GM06990 (cell line): ENCODE measurements around the gene ADA.
"Not testable (repeated sequence)": the region's sequence is repeated elsewhere in the genome, so short reads cannot be mapped to it uniquely, and the experiment has no call there.

Experiments used
- DNase-seq: peaks from one replicate; pipeline ENCODE4 v3.0.0-alpha.2; 2011; ENCODE audit not compliant: insufficient read length; ENCODE audit errors: extremely low read depth
- H3K27me3 ChIP-seq: replicated peaks from 2 replicates; pipeline ENCODE4 v1.6.0; 2011; ENCODE audit warnings: low read length; ENCODE audit not compliant: control insufficient read depth, insufficient read depth
- H3K36me3 ChIP-seq: 2 replicates; pipeline ENCODE4 v1.5.1; 2011; ENCODE audit warnings: low read length; ENCODE audit not compliant: control insufficient read depth, insufficient read depth
- H3K4me3 ChIP-seq: replicated peaks from 2 replicates; pipeline ENCODE4 v1.5.1; 2011; ENCODE audit warnings: low read depth, mild to moderate bottlenecking, control low read depth, low read length
- TF ChIP-seq, protein P1 (sequence below): IDR thresholded peaks from 2 replicates; pipeline ENCODE4 v1.5.1; 2011; ENCODE audit warnings: low read length, control low read depth, mild to moderate bottlenecking, inconsistent platforms; ENCODE audit not compliant: insufficient read depth, poor library complexity, severe bottlenecking

The ADA gene

DNA sequence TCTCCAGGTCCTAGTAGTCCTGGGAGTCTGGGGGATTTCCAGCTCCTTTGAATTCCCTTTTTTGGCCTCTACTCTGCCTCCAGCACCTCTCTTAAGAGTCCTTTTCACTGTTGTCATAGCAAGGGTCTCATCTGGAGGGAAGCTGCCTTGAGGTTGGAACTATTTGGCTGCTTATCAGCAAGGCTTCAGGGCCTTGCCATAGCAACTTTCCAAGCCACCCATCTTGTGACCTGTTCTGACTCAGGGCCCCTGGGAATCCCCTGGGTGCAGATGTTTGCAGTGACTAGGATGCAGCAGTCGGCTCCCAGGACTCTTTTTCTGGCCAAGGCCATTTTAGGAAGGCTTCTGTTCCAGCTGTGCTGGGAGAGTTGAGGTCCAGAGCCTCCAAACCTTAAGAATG, 56.8 kb downstream of the ADA start:
- TF ChIP-seq, protein P1, sequence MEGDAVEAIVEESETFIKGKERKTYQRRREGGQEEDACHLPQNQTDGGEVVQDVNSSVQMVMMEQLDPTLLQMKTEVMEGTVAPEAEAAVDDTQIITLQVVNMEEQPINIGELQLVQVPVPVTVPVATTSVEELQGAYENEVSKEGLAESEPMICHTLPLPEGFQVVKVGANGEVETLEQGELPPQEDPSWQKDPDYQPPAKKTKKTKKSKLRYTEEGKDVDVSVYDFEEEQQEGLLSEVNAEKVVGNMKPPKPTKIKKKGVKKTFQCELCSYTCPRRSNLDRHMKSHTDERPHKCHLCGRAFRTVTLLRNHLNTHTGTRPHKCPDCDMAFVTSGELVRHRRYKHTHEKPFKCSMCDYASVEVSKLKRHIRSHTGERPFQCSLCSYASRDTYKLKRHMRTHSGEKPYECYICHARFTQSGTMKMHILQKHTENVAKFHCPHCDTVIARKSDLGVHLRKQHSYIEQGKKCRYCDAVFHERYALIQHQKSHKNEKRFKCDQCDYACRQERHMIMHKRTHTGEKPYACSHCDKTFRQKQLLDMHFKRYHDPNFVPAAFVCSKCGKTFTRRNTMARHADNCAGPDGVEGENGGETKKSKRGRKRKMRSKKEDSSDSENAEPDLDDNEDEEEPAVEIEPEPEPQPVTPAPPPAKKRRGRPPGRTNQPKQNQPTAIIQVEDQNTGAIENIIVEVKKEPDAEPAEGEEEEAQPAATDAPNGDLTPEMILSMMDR = no peak
- no peaks in the 10 kb centered on the region; the same call in 1 of the 2 replicates for H3K36me3 ChIP-seq
- no peaks in the 10 kb centered on the region for H3K27me3 ChIP-seq
- H3K4me3 ChIP-seq = no peak overlapping the region
- no peak for DNase-seq

DNA sequence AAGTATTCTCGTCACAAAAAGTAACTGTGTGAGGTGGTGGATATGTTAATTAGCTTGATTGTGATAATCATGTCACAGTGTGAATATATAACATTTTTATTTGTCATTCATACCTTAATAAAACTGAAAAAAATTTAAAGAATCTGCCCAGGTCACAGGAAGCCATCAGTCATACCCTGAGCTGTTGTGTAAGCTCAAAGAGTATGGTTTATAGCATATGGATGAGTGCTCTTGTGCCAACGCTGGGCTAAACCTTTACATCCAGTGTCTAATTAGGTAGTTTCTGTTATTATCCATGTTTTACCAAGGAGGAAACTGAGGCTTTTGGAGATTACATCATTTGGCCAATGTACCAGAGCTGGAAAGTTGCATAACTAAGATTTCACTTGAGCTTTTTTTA, 57.7 kb downstream of the ADA start:
- Histone ChIP-seq H3K4me3 (no peak overlapping the region), H3K27me3 (no peaks in the 10 kb centered on the region), H3K36me3 (no peaks in the 10 kb centered on the region; the same call in 1 of the 2 replicates)
- TF ChIP-seq, protein P1 = no peak
- DNase-seq = no peak

DNA sequence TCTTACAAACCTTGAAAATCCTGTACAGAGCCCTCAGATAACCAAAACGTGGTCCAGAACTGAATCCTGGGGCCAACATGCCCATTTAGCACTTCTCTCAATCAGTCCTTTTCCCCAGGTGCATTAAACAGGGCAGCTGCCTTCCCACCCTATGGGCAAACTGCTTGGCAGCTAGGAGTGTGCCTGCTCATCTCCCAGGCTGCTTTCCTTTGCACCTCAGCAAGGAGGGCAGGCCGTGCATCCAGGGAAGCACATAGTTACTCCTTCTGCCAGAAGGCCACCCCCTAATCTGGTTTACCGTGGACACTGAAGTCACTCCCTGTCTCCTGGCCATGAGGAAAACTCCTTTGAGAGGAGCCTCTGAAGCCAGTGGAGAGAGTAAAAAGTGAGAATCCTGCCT, 59.1 kb downstream of the ADA start:
- Histone ChIP-seq H3K4me3 (no peak overlapping the region), H3K36me3 (no peaks in the 10 kb centered on the region; the same call in 1 of the 2 replicates), H3K27me3 (no peaks in the 10 kb centered on the region)
- TF ChIP-seq, protein P1 = no peak
- DNase-seq = no peak

DNA sequence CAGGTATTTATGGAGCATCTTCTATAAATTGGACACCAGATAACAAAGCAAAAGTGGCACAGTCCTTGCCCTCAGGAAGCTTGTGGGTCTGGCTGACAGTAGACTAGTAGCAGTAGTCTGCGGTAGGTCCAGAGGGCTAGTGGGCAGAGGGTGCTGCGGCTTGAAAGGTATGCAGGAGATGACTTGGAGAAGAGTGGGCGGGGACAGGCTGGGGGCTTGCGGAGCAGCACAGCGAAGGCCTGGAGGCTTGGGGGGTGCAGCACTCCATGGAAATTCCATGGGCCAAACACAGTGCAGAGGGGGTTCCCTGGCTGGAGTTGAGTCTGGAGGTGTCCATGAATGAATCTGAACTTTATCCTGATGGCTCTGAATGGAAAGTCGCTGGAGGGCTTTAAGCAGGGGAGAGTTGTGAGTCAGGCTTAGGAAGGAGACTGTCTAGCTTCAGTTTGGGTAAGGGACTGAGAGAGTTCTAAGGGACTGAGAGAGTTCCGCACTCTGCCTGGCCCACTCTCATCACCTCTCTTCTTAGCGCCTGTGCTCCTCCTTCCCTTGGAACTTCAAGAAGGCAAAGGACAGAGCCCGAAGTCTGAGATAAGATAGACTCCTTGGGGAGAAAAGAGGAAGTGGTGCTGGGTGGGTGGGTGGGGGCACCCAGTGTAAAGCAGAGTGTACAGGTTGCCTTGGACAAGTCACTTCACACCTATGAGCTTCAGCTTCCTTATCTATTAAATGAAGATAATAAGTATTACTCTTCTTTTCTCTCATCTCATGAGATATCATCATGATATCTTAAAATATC, 60.3 kb downstream of the ADA start:
- Histone ChIP-seq H3K27me3 (no peaks in the 10 kb centered on the region), H3K4me3 (no peak overlapping the region), H3K36me3 (no peaks in the 10 kb centered on the region; the same call in 1 of the 2 replicates)
- TF ChIP-seq, protein P1 = no peak
- no peak for DNase-seq

DNA sequence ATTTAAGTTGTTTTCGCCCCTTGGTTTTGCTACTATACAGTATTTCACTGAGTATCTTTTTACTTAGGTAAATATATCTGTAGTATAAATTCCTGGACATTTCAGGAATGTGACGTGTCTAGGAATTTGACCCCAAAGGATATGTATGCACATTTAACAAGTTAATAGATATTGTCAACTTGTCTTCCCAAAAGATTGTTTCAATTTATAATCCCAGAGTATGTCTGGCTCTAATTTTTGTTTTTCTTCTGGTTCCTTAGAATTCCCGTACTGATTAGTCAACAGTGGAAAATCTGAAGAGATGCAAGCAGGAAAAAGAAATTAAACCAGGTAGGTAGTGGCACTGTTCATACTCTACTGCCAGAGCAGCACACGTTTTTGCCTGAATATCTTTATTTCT, 62.0 kb downstream of the ADA start:
- no peak for DNase-seq
- Histone ChIP-seq H3K27me3 (no peaks in the 10 kb centered on the region), H3K36me3 (no peaks in the 10 kb centered on the region; the same call in 1 of the 2 replicates), H3K4me3 (no peak overlapping the region)
- TF ChIP-seq, protein P1 = no peak

DNA sequence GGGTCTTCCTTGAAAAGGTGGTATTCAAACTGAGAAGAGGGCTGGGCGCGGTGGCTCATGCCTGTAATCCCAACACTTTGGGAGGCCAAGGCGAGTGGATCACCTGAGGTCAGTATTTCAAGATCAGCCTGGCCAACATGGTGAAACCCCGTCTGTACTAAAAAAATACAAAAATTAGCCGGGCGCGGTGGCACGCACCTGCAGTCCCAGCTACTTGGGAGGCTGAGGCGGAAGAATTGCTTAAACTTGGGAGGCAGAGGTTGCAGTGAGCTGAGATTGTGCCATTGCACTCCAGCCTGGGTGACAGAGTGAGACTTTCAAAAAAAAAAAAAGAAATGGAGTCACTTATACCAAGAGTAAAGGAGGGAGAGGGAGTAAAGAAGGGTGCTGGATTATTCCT, 63.2 kb downstream of the ADA start:
- H3K36me3 ChIP-seq, H3K4me3 ChIP-seq, H3K27me3 ChIP-seq, DNase-seq: not testable (repeated sequence)
